Measurements from ENCODE around the gene SS18L1.

Gene SS18L1

DNA sequence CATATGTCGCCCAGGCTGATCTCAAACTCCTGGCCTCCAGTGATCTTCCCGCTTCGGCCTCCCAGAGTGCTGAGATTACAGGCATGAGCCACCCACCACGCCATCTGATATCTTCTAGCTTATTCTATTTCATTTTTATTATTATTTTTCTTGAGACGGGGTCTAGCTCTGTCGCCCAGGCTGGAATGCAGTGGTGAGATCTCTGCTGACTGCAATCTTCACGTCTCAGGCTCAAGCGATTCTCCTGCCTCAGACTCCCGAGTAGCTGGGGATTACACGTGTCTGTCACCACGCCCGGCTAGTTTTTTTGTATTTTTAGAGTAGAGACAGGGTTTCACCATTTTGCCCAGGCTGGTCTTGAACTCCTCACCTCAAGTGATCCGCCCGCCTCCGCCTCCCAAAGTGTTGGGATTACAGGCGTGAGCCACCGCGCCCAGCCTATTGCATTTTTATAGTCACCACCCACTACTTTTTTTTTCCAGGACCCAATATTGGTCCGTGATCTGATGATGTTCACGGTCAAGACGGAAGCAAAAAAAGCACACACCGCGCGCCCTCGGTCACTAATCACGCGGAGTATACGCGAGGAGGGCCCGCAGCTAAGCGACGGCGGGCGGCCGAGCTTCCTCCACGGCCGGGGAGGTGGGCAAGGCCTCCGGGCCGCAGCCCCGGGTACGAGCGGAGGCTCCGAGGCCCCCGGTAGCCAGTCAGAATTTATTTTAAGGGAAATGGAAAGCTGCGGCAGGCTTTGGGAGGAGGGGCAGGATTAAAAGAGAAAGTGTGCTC, 22.4 kb upstream of the SS18L1 start:
- no peak for DNase-seq

DNA sequence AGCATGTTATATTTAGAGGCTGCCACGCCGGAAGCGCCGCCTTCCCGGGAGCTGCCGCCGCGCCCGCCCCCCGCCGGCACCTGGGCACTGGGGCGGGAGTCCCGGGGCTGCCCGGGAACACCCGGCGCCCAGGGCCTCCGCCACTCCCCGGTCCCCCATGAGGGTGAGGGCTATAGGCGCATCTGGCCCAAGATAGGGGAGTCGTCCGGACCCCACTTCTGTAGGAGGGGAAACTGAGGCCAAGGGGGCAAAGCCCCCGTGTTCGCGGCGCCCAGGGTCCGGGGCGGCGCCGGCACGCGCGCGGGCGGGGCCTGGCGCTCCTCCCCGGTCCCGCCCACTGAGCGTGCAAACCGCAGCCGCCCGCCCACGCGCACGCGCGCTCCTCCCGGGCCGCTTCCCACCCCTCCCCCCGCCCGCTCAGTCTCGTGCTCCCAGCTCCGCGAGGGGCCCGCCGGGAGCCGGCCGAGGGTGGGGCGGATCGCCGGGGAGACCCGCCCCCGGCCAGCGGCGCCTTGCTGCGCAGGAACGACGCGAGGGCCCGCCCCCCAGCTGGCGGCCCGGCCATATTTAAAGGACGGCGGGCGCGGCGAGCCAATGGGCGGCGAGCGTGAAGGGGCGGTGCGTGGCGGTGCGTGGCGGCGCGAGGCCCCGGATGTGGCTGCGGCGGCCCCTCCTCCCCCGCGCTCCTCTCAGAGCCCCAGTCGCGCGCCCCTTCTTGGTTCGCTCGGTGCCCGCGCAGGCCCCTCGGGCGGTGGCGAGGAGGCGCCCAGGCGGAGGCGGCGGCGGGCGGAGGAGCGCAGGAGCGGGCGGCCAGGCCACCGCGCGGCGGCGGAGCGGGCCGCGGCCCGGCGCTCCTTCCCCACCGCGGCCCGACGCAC, 21.6 kb upstream of the SS18L1 start, which contains the start of gene LSM14B:
Gene LSM14B (plus strand): TSS at position 700 of the 878 bp plus-strand sequence. CDS start 192 bp downstream, outside the sequence.
- DNase-seq: peak; percentile 96

DNA sequence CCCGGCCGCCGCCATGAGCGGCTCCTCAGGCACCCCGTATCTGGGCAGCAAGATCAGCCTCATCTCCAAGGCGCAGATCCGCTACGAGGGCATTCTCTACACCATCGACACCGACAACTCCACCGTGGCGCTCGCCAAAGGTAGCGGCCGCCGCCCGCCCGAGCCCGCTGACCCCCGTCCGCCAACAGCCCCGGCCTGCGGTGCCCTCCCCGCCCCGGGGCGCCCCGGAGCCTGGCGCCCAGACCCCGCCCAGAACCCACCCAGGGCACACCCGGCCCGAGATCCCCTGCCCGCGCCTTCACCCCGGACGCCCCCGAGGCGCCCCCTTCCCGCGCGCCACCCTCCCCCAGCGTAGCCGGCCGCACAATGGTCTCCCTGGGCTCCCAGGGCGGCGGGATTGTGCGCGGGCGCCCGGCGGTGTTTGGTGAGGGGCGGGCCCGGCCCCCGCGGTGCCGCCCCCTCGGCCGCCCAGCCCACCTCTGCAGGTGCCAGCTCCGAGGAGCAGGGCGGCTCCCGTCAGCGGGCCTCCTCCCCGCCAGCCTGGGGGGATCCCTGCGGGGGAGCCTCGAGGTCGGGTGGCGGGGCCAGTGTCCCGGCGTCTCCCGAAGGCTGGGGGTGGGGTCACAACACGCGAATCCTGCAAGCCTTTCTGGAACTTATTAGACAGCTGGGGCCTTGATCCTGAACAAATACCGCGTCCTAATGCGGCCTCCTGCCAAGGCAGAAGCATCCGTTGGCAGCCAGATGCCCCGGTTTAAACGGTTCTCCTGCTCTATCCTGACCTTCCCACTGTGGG, 20.7 kb upstream of the SS18L1 start:
- peak; percentile 40 for DNase-seq

- DNase-seq: no peak
Observed at GRCh38 chr20:62123450-62124118, 20.0 kb upstream of the SS18L1 start.

GRCh38 chr20:62126141-62126540, 17.4 kb upstream of the SS18L1 start:
- no peak for DNase-seq

DNA sequence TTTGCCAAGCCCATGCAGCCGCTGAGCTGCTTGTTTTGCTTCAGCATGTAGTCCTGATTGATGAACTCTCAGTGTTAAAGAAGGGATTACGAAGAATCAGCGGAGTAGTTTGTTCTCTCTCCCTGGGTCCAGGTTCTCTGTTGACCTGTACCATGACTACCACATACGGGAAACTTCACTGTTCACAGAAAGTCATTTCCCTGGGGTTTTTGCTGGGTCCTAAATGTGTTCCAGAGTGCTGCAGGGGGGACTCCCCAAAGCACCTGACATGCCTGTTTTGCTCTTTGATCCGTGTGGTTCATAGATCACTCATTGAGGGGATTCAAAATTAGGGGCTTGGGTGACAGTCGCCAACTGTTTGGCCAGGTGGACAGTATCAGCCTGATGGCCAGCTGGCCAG, 15.8 kb upstream of the SS18L1 start:
- DNase-seq: no peak

DNA sequence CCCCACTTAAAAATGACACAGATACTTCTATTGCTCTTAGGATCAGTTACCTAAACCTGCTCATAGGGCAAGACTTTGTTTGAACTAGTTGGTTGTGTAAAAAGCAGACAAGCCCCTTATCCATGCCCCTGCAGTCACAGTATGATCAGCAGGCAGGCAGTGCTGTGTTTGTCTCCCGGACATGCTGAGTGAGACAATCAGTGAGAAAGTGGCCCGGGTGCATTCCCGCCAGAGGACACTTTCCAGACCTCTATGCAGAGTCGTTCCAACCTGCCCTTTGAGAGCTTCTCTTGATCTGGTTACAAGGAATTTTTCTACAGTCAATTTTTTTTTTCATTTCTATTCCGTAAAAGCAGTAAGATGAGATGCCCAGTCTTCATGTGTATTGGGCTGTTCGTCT, 15.1 kb upstream of the SS18L1 start:
- no peak for DNase-seq

- no peak for DNase-seq
Observed at GRCh38 chr20:62129731-62130531, 13.6 kb upstream of the SS18L1 start.

DNA sequence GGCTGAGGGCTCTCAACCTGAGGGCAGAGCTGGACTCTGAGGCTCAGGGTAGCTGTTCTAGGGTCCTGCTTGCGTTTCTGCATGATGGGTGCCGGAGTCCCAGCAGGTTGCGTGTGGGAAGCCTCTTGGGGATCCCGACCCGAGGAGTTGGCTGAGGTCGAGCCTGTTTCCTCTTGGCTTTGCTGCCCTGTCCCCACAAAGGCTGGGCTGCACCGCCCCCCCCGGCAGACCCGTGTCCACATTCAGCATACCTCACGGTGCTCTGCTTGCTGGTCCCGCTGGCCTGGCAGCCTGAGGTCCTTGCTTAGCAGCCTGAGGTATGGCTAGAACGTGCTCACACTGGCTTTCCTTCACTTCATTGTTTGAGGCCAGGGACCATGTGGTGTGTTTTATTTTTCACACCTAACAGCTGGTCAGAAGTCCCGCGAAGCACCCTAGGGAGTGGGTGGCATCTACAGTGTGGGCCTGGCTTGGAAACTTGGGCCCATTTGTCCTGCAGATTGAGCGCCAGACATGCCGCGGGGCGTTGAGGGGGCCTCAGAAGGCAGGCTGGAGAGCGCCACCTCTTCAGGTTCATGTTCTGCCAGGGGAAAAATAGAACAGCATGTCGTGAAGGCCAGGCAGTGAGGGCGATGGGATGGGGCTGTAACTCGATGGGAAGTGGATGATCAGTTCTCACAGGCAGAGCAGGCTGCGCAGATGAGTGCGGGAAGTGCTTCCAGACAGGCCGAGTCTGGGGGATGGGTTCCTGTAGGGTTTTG, 11.8 kb upstream of the SS18L1 start:
- DNase-seq: no peak

- DNase-seq: no peak
Observed at GRCh38 chr20:62132421-62132820, 11.1 kb upstream of the SS18L1 start.

GRCh38 chr20:62133051-62133845, 10.3 kb upstream of the SS18L1 start:
- no peak for DNase-seq

DNA sequence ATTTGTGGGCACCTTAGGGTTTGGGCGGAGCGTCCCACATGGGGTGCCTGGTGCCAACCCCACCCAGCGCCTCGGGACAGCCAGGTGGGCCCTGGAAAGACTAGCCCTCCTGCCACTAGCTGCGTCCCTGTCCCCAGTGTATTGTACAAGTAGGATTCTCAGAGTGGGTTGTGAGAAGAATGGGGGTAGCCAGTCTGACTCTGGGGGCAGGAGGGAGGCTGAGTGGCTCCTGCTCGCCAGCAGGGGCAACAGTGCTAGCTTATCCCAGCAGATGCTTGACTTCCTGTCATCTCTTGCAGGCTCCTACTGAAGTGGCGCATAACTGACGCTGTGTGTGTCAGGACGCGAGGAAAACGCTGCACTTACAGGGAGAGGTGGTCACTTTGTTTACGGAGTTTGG, 9.7 kb upstream of the SS18L1 start:
- no peak for DNase-seq

- DNase-seq: no peak
Observed at GRCh38 chr20:62134735-62135231, 8.8 kb upstream of the SS18L1 start.

DNA sequence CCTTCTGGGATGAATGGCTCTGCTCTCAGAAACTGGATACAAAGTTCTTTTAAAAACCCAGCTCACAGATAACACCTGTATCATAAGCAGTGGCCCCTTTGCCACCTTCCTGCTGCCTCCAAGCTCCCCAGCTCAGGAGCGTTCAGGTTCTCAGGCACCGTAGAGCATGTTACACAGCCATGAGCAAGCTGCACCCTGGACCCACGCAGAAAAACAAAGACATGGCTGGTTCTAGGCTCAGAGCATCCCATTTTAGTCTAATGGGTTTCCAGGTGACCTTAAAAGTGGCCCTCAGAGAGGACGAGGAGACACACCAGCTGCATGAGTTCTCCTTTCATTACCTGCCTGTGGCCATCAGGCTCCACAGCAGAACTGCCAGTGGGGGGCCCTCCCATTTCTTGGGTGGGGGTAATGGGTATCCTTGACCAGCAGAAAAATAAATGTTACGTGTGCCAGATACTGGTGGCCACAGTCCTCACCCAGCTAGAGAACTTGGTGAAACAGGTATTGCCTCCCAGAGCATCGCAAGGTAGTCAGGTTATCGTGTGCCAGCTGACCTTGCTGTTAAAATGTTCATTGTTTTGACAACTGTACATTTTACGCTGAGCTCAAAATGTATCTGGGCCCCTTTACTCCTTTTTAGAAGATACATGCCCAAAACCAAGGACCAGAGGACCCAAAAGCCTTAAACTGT, 7.8 kb upstream of the SS18L1 start:
- no peak for DNase-seq

DNA sequence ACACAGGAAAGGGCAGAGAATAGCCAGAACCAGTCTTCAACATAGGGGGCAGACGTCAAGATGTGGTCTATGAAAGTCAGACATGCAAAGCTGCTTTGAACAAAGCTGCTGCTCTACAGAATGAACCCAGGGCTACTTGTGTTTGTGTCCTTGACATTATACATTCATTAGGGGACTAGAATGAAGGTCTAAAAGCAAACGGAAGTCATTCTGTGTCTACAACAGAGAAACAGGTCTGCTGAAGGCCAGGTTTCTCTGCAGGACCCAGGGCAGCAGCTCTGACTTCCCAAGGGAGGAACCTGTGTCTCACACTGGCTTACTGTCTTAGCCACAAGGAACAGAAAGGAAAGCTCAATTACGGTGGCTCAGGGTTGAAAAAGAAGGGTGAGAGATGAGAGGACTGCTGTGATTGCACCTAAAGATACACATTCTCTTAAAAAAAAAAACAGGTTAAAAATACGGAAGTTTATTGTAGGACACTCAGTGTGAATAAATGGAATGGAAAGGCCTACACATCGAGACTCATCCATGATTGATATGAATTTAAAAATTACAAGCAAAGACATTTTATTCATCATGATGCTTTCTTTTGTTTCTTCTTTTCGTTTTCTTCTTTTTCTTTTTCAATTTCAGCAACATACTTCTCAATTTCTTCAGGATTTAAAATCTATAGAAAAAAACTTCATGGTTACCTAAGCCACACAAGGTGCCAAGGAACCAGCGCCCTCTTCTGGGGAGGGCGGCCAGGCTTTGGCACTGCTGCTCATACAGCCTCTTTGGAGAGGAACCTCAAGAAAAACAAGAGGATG, 7.1 kb upstream of the SS18L1 start:
- peak; percentile 80 for DNase-seq

GRCh38 chr20:62137092-62137384, 6.5 kb upstream of the SS18L1 start:
- no peak for DNase-seq

DNA sequence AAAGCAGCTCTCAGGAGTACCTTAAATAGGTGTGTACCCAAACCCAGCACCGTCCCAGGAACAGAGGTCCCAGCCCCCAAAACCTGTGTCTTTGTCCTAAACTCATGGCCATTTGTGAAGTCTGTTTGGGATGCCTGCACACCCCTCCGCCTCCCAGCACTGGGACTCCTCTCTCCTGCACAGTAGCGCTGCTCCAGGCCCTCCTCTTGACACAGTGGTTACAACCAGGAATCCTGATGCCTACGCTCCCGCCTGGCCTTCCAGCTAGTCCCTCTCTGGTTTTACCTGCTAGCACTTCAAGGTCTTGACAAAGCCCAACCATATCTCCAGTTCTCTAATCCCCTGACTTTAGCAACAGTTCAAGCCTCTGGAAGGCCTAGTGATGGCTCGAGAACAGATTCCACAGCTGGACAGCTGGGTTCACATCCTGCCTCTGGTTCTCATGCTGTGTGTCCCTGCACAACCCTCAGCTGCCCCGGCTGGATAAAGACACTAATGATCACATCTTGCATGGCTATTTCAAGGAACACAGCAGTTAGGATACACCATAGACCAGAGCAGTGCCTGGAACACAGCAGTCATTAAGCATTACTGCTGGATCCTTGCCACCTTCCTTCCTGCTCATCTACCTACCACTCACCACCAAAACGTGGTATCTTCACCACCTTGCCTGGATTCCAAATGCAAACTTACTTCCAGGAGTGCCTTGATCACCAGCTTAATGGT, 5.9 kb upstream of the SS18L1 start:
- no peak for DNase-seq

DNA sequence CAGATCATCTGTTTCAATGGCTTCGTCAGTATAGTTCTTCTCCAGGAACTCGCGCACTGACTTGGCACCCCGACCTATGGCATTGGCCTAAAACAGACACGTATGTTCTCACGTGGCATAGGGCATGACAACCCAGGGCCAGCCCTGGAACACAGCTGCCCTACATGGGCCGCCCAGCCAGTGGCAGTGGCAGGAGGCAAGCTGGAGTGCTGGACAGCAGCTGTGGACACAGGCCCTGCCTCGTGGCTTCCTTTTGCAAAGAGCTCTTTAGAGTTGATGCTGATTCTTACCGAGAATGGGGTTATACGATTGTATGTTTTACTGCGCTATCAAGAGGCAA, 5.4 kb upstream of the SS18L1 start:
- no peak for DNase-seq

Data from CD4-positive, alpha-beta T cell treated with Interleukin-17A for 1 hour (primary cell).